ENCODE data around the gene TMEM181.
"Not testable (repeated sequence)": the region's sequence is repeated elsewhere in the genome, so short reads cannot be mapped to it uniquely, and the experiment has no call there.

The TMEM181 gene

DNA sequence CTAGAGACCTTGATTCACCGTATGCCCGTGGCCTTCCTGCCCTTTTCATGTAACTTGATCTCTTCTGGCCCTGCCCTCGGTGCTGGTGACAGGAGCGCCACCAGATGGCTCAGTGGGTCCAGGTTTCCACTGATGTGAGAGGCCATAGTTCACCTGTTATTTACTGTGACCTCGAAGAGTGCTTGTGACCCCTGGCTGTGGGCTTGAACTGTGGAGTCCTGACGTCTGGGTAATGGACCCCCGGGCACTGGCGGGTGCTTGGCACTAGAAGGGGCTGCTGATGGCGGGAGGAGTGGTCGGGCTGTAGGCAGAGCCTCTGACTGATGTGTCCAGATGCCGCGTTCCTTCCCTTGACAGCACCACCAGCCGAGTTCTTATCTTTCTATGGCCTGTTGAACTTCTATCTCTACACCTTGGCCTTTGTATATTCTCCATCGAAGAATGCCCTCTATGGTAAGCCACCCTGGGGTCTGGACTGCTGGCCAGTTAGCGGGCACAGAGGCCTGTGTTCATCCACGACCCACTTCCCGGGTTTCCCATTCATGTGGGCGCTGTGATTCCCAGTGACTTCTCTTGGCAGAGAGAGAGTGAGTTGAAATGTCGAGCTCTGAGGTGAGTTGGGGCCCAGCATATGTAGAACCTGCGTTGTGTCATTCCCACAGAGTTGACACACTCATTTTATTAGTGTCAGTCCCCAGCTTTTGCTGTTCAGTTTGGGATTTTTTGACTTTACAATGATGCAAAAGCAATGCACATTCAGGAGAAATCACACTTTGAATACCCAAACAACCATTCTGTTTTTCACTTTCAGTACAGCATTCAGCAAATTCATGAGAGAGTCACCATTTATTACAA is 69.7 kb downstream of the TMEM181 start:
- Histone ChIP-seq H3K27ac (ENCODE audit: low read length) (no peak overlapping the region), H3K4me1 (ENCODE audit: low read length) (no peaks in the 10 kb centered on the region), H3K36me3 (replicated peaks; ENCODE audit: insufficient read depth, low read length) (no peaks in the 10 kb centered on the region)

DNA sequence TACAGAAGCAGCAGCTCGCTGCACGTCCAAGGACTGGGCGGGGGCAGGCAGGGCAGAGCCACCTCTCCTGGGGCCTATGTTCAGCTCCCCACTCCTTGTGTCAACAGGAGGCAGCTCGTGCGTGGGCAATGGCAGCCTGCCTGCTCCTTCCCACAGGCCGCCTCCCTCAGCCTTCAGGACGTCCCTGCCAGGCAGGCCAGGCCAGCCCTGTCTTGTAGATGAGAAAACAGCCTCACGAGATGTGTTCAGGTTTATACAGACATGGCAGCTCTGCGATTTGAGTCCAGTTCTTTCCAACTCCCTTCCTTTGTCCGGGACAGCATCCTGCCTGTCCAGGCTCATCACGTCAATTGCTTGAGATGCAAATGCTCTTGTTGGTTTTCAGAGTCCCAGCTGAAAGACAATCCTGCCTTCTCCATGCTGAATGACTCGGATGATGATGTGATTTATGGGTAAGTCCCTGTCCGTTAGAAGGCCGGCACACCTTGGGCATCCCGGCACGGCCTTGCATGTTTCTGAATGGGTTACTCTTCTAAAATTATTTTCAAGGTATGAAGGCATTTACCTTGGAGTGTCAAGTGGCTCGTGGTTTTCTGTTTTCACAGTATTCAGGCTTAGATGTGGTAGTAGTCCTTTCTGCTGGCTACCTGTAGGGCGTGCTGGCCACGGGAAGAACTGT is 71.2 kb downstream of the TMEM181 start:
- no peaks in the 10 kb centered on the region for H3K4me1 ChIP-seq (ENCODE audit: low read length)
- H3K27me3 ChIP-seq (replicated peaks; ENCODE audit: insufficient read depth, low read length) = no peaks in the 10 kb centered on the region
- TF ChIP-seq, protein P1, sequence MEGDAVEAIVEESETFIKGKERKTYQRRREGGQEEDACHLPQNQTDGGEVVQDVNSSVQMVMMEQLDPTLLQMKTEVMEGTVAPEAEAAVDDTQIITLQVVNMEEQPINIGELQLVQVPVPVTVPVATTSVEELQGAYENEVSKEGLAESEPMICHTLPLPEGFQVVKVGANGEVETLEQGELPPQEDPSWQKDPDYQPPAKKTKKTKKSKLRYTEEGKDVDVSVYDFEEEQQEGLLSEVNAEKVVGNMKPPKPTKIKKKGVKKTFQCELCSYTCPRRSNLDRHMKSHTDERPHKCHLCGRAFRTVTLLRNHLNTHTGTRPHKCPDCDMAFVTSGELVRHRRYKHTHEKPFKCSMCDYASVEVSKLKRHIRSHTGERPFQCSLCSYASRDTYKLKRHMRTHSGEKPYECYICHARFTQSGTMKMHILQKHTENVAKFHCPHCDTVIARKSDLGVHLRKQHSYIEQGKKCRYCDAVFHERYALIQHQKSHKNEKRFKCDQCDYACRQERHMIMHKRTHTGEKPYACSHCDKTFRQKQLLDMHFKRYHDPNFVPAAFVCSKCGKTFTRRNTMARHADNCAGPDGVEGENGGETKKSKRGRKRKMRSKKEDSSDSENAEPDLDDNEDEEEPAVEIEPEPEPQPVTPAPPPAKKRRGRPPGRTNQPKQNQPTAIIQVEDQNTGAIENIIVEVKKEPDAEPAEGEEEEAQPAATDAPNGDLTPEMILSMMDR (IDR thresholded peaks at IDR 0.05; ENCODE audit: low read length) = no peak
- no peak for TF ChIP-seq EZH2phosphoT487 (IDR thresholded peaks at IDR 0.05; ENCODE audit: low read length)
- TF ChIP-seq EZH2 (optimal IDR thresholded peaks at IDR 0.05; ENCODE audit: low read depth, low read length) = no peak
- no peak for DNase-seq
- no peak overlapping the region for H3K27ac ChIP-seq (ENCODE audit: low read length)
- no peak overlapping the region for H3K9ac ChIP-seq (ENCODE audit: low read length)
- no peaks in the 10 kb centered on the region for H3K9me2 ChIP-seq (replicated peaks; ENCODE audit: insufficient read depth, low read length)
- no peak overlapping the region for H2AFZ ChIP-seq (ENCODE audit: low read length)
- no peaks in the 10 kb centered on the region for H3K36me3 ChIP-seq (replicated peaks; ENCODE audit: insufficient read depth, low read length)
- H3K79me2 ChIP-seq (ENCODE audit: low read length) = no peaks in the 10 kb centered on the region
- H4K20me1 ChIP-seq (ENCODE audit: insufficient read depth, low read length) = no peaks in the 10 kb centered on the region
- no peak overlapping the region for H3K4me3 ChIP-seq (ENCODE audit: low read length)
- H3K9me3 ChIP-seq (replicated peaks; ENCODE audit: insufficient read depth, low read length) = no peaks in the 10 kb centered on the region
- no peaks in the 10 kb centered on the region for H3F3A ChIP-seq (ENCODE audit: insufficient read depth, low read length)
- no peak overlapping the region for H3K4me2 ChIP-seq (ENCODE audit: low read depth, low read length)

More for the DNA sequence above, 69.7 kb downstream of the TMEM181 start:
- Histone ChIP-seq H3K27me3 (replicated peaks; ENCODE audit: insufficient read depth, low read length) (no peaks in the 10 kb centered on the region), H3K9me3 (replicated peaks; ENCODE audit: insufficient read depth, low read length) (no peaks in the 10 kb centered on the region), H3K4me3 (ENCODE audit: low read length) (no peak overlapping the region), H4K20me1 (ENCODE audit: insufficient read depth, low read length) (no peaks in the 10 kb centered on the region), H3K79me2 (ENCODE audit: low read length) (no peaks in the 10 kb centered on the region), H3K9ac (ENCODE audit: low read length) (no peak overlapping the region), H2AFZ (ENCODE audit: low read length) (no peak overlapping the region), H3K4me2 (ENCODE audit: low read depth, low read length) (no peak overlapping the region), H3F3A (ENCODE audit: insufficient read depth, low read length) (no peaks in the 10 kb centered on the region), H3K9me2 (replicated peaks; ENCODE audit: insufficient read depth, low read length) (no peaks in the 10 kb centered on the region)
- no peak for DNase-seq
- no peak for TF ChIP-seq EZH2phosphoT487 (IDR thresholded peaks at IDR 0.05; ENCODE audit: low read length)
- TF ChIP-seq EZH2 (optimal IDR thresholded peaks at IDR 0.05; ENCODE audit: low read depth, low read length) = no peak
- TF ChIP-seq, protein P1 (IDR thresholded peaks at IDR 0.05; ENCODE audit: low read length) = no peak

DNA sequence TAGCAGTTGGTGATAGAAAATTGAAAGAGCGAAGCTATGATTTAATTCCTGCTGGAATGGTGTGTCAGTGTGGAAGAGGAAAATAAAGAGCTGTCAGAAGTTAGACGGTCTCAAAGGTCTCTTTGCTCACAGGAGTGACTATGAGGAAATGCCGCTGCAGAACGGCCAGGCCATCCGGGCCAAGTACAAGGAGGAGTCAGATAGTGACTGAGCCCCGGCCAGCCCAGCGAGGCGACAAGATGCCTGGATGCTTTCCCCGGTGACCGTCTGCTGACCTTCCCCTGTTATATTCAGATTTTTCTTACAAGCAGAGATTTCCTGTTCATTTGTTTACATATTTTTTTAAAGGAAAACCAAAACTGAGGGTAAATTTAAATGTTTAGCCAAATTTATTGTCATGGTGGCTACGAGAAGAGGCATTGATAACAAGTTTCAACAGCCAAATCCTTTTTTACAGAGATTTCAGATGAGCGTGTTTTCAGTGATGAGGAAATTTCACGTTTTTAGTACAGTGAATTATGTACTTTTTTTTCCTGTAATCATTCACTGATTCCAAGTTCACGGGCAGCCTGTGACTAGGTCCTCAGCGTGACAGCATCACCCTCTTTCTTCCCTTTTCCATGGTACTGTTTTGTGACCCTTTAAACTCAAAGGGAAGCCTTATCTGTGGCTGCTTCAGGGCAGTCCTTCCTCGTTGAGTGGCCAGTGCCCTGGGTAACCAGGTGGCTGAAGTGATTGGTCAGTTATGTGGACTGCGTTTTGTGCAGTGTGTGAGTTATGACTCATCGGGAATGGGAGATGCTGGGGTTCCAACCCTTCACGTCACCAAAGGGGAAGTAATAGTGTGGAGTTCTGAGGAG is 72.0 kb downstream of the TMEM181 start:
- DNase-seq = no peak
- Histone ChIP-seq H2AFZ (ENCODE audit: low read length) (no peak overlapping the region), H3K36me3 (replicated peaks; ENCODE audit: insufficient read depth, low read length) (no peaks in the 10 kb centered on the region), H3K4me1 (ENCODE audit: low read length) (no peaks in the 10 kb centered on the region), H3F3A (ENCODE audit: insufficient read depth, low read length) (no peaks in the 10 kb centered on the region), H3K9ac (ENCODE audit: low read length) (no peak overlapping the region), H3K27me3 (replicated peaks; ENCODE audit: insufficient read depth, low read length) (no peaks in the 10 kb centered on the region), H3K79me2 (ENCODE audit: low read length) (no peaks in the 10 kb centered on the region), H3K4me2 (ENCODE audit: low read depth, low read length) (no peak overlapping the region), H3K27ac (ENCODE audit: low read length) (no peak overlapping the region), H3K9me3 (replicated peaks; ENCODE audit: insufficient read depth, low read length) (no peaks in the 10 kb centered on the region), H4K20me1 (ENCODE audit: insufficient read depth, low read length) (no peaks in the 10 kb centered on the region), H3K9me2 (replicated peaks; ENCODE audit: insufficient read depth, low read length) (no peaks in the 10 kb centered on the region), H3K4me3 (ENCODE audit: low read length) (no peak overlapping the region)
- TF ChIP-seq EZH2phosphoT487 (IDR thresholded peaks at IDR 0.05; ENCODE audit: low read length) (no peak), EZH2 (optimal IDR thresholded peaks at IDR 0.05; ENCODE audit: low read depth, low read length) (no peak)
- TF ChIP-seq, protein P1 (IDR thresholded peaks at IDR 0.05; ENCODE audit: low read length) = no peak

DNA sequence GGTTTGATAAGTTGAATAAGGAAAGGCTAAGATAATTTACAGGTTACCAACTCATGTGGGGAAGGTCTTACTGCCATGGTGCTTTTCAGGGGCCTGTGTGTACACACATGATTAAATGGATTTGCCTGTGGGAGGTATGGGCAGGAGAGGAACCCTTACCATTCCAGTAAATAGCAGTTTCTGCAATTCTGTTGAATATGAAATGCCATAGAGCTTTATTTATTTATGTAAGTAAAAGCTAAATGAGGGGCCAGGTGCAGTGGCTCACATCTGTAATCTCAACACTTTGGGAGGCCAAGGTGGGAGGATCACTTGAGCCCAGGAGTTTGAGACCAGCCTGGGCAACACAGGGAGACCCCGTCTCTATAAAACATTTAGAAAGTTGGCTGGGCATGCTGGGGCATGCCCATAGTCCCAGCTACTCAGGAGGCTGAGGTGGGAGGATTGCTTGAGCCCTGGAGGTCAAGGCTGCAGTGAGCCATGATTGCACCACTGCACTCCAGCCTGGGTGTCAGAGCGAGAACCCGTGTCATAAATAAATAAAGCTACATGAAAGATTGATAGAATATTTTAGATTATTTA is 72.7 kb downstream of the TMEM181 start:
- not testable (repeated sequence) for H3K79me2 ChIP-seq (ENCODE audit: low read length); H3K4me1 ChIP-seq (ENCODE audit: low read length); H4K20me1 ChIP-seq (ENCODE audit: insufficient read depth, low read length); H3K9ac ChIP-seq (ENCODE audit: low read length); DNase-seq; H3K9me3 ChIP-seq (replicated peaks; ENCODE audit: insufficient read depth, low read length); H3F3A ChIP-seq (ENCODE audit: insufficient read depth, low read length); H3K27me3 ChIP-seq (replicated peaks; ENCODE audit: insufficient read depth, low read length); H3K4me2 ChIP-seq (ENCODE audit: low read depth, low read length); H3K9me2 ChIP-seq (replicated peaks; ENCODE audit: insufficient read depth, low read length); H2AFZ ChIP-seq (ENCODE audit: low read length); H3K27ac ChIP-seq (ENCODE audit: low read length); H3K4me3 ChIP-seq (ENCODE audit: low read length); H3K36me3 ChIP-seq (replicated peaks; ENCODE audit: insufficient read depth, low read length)

All from MM.1S (cell line).